GM10266 (cell line): ENCODE results near the gene EDA.

Experiments used
- DNase-seq: peaks from one replicate; pipeline ENCODE4 v3.0.0; 2012; ENCODE audit errors: extremely low spot score
- TF ChIP-seq, protein P1 (sequence below): IDR thresholded peaks from 2 replicates; pipeline ENCODE4 v1.5.1; 2012; ENCODE audit warnings: mild to moderate bottlenecking, low read depth; ENCODE audit not compliant: control insufficient read depth, insufficient read depth; ENCODE audit errors: missing control alignments

Gene EDA

DNA sequence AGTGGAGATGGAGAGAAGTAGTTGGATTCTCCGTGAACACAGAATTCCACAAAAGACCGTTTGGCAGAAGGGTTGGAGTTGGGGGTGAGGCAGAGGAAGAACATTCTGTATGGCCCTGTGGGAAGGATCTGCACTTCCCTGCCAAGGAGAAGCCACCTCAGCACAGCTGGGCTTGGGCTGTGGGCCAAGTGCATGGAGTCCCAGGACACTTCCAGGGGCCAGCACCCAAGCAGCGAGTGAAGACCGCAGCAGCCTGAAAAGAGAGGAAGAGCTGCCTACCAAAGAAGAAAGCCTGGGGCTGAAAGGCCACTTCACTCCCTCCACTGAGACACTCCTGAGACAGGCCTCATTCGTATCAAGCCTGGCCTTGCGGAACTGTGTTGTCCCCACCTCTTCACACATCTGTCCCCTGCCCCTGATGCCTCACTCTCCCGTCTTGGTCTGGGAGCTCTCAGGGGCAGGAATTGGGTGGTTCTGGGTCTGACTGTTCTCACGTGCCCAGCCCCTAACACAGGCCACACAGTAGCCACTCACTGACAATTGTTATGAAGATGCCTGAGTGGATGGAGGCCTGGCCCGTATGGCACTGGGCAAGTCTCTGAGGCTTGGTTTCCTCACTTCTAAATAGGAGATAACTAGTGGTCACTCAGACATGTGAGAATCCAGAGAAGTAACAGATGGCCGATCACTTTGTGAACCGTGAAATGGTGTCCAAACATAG lies 437.1 kb downstream of the EDA start:
- DNase-seq, result no peak
- TF ChIP-seq, protein P1, sequence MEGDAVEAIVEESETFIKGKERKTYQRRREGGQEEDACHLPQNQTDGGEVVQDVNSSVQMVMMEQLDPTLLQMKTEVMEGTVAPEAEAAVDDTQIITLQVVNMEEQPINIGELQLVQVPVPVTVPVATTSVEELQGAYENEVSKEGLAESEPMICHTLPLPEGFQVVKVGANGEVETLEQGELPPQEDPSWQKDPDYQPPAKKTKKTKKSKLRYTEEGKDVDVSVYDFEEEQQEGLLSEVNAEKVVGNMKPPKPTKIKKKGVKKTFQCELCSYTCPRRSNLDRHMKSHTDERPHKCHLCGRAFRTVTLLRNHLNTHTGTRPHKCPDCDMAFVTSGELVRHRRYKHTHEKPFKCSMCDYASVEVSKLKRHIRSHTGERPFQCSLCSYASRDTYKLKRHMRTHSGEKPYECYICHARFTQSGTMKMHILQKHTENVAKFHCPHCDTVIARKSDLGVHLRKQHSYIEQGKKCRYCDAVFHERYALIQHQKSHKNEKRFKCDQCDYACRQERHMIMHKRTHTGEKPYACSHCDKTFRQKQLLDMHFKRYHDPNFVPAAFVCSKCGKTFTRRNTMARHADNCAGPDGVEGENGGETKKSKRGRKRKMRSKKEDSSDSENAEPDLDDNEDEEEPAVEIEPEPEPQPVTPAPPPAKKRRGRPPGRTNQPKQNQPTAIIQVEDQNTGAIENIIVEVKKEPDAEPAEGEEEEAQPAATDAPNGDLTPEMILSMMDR, result no peak

DNA sequence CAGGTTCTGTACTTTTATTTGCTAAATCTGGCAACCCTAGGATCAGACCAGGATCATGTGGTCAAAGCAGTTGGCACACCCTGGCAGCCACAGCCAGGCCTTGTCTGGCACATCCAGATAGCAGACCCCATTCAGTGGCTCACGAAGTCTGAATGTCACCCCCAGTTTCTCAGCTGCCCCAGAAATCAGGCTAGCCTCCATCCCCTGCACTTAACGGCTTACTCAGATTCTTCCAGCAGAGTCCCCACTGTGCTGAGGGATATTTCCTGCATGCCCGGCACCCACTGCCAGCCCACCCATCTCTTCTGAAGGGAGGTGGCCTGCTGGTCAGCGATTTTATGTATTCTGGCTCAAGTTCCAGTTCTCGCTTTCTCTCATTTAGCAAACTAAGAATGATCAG lies 438.5 kb downstream of the EDA start:
- no peak for DNase-seq
- TF ChIP-seq, protein P1, result no peak

DNA sequence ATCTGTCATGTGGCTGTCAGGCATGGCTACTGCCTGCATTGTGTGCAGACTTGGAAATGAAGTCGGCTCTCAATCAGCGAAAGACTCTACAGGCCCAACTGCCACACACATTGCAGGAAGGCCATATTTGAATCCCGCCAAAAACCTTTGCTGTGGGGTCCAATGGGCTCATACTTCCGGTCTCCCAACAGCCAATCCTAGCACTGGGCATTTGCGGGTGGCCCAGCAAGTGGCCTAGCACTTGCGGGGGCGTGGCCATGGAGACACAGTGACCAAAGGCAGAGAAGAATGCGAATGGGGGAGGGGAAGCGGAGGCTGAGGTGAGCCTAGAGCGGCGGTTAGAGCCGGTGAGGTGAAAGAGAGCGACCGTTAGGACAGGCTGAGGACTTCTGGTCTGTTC lies 446.2 kb downstream of the EDA start, which contains the start of gene OTUD6A:
OTUD6A (plus strand) TSS at position 382 of the 400 bp plus-strand sequence. CDS start 68 bp downstream, outside the sequence.
- TF ChIP-seq, protein P1, result no peak
- no peak for DNase-seq

DNA sequence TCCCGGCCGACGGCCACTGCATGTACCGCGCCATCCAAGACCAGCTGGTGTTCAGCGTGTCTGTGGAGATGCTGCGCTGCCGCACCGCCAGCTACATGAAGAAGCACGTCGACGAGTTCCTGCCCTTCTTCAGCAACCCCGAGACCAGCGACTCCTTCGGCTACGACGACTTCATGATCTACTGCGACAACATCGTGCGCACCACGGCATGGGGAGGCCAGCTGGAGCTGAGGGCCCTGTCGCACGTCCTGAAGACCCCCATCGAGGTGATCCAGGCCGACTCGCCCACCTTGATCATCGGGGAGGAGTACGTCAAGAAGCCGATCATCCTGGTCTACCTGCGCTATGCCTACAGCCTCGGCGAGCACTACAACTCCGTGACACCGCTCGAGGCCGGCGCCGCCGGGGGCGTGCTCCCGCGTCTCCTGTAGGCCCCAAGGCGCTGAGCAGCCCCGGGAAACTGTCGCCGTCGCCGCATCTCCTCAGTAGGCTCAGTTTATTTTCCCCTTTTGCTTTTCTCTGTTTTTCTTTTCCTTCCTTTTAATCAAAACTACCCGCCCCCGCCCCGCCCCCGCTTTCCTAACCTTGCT lies 447.1 kb downstream of the EDA start:
- DNase-seq, result no peak
- TF ChIP-seq, protein P1, result no peak

DNA sequence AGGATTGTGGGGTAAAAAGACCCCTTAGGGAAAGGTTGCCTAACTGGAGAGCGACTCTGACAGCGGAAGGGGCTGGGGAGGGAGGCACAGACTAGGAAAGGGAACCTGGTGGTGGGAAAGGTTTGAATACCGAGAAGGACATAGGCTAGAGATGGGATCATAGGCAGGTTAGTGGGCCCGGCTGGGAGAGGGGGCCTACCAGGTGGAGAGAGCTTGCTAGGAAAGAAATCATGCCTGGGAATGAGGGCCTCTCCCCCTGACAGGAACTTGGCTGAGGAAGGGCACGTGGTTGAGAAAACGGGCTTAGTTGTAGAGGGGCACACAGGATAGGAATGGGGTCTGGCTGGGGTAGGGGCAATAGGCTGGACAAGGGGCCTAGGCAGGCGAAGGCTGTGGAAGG lies 450.7 kb downstream of the EDA start:
- no peak for DNase-seq
- TF ChIP-seq, protein P1, result no peak

DNA sequence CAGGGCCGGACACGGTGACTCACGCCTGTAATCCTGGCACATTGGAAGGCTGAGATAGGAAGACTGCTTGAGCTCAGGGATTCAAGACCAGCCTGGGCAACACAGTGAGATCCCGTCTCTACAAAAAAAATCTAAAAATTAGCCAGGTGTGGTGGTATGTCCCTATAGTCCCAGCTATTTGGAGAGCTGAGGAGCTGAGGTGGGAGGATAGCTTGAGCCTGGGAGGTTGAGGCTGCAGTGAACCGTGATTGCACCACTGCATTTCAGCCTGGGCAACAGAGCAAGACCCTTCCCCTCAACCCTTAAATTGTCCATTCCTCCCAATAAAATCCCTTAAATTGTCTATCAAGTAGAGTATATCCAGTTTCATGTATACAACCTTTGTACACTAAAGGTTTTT lies 463.4 kb downstream of the EDA start:
- DNase-seq, result no peak
- TF ChIP-seq, protein P1, result no peak

DNA sequence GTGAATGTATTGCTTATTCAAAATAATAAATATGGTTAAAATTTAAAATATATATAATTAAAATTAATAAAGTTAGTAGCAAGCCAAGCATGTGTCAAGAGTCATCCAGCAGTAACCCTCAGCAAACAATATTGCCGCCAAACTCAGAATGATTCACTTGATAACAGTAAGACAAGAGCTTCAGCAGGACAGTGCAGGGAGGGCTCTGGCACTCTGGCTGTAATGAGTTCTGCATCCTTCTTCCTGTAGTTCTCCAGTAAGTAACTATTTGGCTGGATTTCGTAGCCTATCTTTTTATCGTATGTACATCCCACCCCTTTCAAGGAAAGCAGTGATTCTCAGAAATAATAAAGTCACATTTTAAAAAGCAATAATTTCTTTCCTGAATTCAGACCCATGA lies 464.0 kb downstream of the EDA start:
- TF ChIP-seq, protein P1, result no peak
- no peak for DNase-seq
